GM20000 (cell line): ENCODE results near the gene VSTM2B.

Experiments
- DNase-seq: peaks from one replicate; pipeline ENCODE4 v3.0.0; 2012; ENCODE audit warnings: low spot score
- CTCF ChIP-seq: IDR thresholded peaks from 2 replicates; pipeline ENCODE4 v1.5.1; 2012; ENCODE audit warnings: mild to moderate bottlenecking, control low read depth; ENCODE audit errors: extremely low read depth, missing control alignments

The VSTM2B gene

GRCh38 chr19:29523568-29523967, 2.2 kb upstream of the VSTM2B start:
- DNase-seq = no peak
- TF ChIP-seq CTCF = no peak

- DNase-seq = no peak
- TF ChIP-seq CTCF = no peak
Observed at GRCh38 chr19:29524201-29524911, 1.4 kb upstream of the VSTM2B start.

GRCh38 chr19:29524912-29525831, 622 bp upstream of the VSTM2B start:
- TF ChIP-seq CTCF = no peak

GRCh38 chr19:29526730-29527499, 1.1 kb downstream of the VSTM2B start:
- peak; percentile 69 for DNase-seq

More at GRCh38 chr19:29524912-29525831, 622 bp upstream of the VSTM2B start:
- peak; percentile 45 for DNase-seq

GRCh38 chr19:29527500-29528328, 1.9 kb downstream of the VSTM2B start:
- no peak for DNase-seq
- peak; percentile 15 for TF ChIP-seq CTCF

More at GRCh38 chr19:29526730-29527499, 1.1 kb downstream of the VSTM2B start:
- TF ChIP-seq CTCF = no peak

GRCh38 chr19:29528350-29528945, 2.7 kb downstream of the VSTM2B start:
- TF ChIP-seq CTCF = peak; percentile 48
- peak; percentile 92 for DNase-seq
